GM23338 (cell line): Measurements from ENCODE around the gene SMYD3. TPM values are rescaled to one million over a fixed set of nuclear protein-coding genes. Genes with fewer than 3 reads are reported as not detected.

Experiments
- ATAC-seq: fragments of 200-7000 bp; cut with Tn5 transposase; 3 replicates; pipeline ENCODE4 v1.9.1; 2020
- DNase-seq: peaks from one replicate; pipeline ENCODE4 v3.0.0-alpha.2; 2015; ENCODE audit warnings: low spot score
- H2AFZ ChIP-seq: fragments of 200-600 bp; sonication (generic); 2 replicates; pipeline ENCODE4 v1.8.0; 2016; ENCODE audit warnings: antibody characterized with exemption, mild to moderate bottlenecking, moderate library complexity
- H3F3A ChIP-seq: fragments of 200-600 bp; sonication (generic); replicated peaks from 2 replicates; pipeline ENCODE4 v1.8.0; 2017; ENCODE audit warnings: antibody characterized with exemption, mixed run types, low read depth
- H3K27ac ChIP-seq: fragments of 200-600 bp; sonication (generic); 2 replicates; pipeline ENCODE4 v1.6.1; 2016; ENCODE audit warnings: low read depth
- H3K27me3 ChIP-seq: fragments of 200-600 bp; sonication (generic); 2 replicates; pipeline ENCODE4 v1.8.0; 2016; ENCODE audit warnings: mild to moderate bottlenecking, mixed run types, moderate library complexity; ENCODE audit not compliant: insufficient read depth
- H3K36me3 ChIP-seq: fragments of 200-600 bp; sonication (generic); 2 replicates; pipeline ENCODE4 v1.8.0; 2016; ENCODE audit warnings: mild to moderate bottlenecking; ENCODE audit not compliant: insufficient read depth
- H3K4me1 ChIP-seq: fragments of 200-600 bp; sonication (generic); 2 replicates; pipeline ENCODE4 v1.8.0; 2016; ENCODE audit warnings: mild to moderate bottlenecking, moderate library complexity; ENCODE audit not compliant: insufficient read depth
- H3K4me2 ChIP-seq: fragments of 200-600 bp; sonication (generic); 2 replicates; pipeline ENCODE4 v1.7.1; 2017; ENCODE audit warnings: mixed run types
- H3K4me3 ChIP-seq: fragments of 200-600 bp; sonication (generic); 2 replicates; pipeline ENCODE4 v1.6.1; 2016; ENCODE audit warnings: mixed run types
- H3K79me2 ChIP-seq: fragments of 200-600 bp; sonication (generic); replicated peaks from 2 replicates; pipeline ENCODE4 v1.8.0; 2017; ENCODE audit warnings: mild to moderate bottlenecking; ENCODE audit not compliant: insufficient read depth
- H3K9me2 ChIP-seq: fragments of 200-600 bp; sonication (generic); 2 replicates; pipeline ENCODE4 v1.8.0; 2017; ENCODE audit not compliant: insufficient read depth
- H4K20me1 ChIP-seq: fragments of 200-600 bp; sonication (generic); replicated peaks from 2 replicates; pipeline ENCODE4 v1.8.0; 2017; ENCODE audit warnings: mild to moderate bottlenecking; ENCODE audit not compliant: insufficient read depth
- H3K27ac Mint-ChIP-seq: 2 replicates; pipeline ENCODE4 v1.8.0; 2020; ENCODE audit warnings: inconsistent platforms, mild to moderate bottlenecking, moderate library complexity, mixed read lengths
- H3K27me3 Mint-ChIP-seq: 3 replicates; pipeline ENCODE4 v1.8.0; 2022; ENCODE audit warnings: low read depth, mild to moderate bottlenecking, moderate library complexity, mixed read lengths, inconsistent platforms; ENCODE audit not compliant: insufficient read depth, poor library complexity
- H3K36me3 Mint-ChIP-seq: 3 replicates; pipeline ENCODE4 v1.8.0; 2021; ENCODE audit warnings: low read depth, mild to moderate bottlenecking, inconsistent platforms, moderate library complexity, mixed read lengths
- H3K4me1 Mint-ChIP-seq: 3 replicates; pipeline ENCODE4 v1.8.0; 2020; ENCODE audit warnings: mild to moderate bottlenecking, inconsistent platforms, mixed read lengths
- H3K4me3 Mint-ChIP-seq: 3 replicates; pipeline ENCODE4 v1.8.0; 2021; ENCODE audit warnings: moderate library complexity, mild to moderate bottlenecking, inconsistent platforms, mixed read lengths
- H3K9me3 Mint-ChIP-seq: 3 replicates; pipeline ENCODE4 v1.8.0; 2020; ENCODE audit warnings: moderate library complexity, mild to moderate bottlenecking, inconsistent platforms, mixed read lengths
- CTCF ChIP-seq, 2 experiments: fragments of 200-600 bp in 1 of 2; sonication (generic) in 1 of 2; conservative IDR thresholded peaks; 2 replicates each; pipeline versions ENCODE4 v1.5.1 to v1.6.1; 2016 to 2017; ENCODE audit warnings: antibody characterized with exemption in 2 of 2, low read depth in 2 of 2, mild to moderate bottlenecking in 2 of 2, moderate library complexity in 1 of 2
- EZH2 ChIP-seq: fragments of 200-600 bp; sonication (generic); IDR thresholded peaks from one replicate; pipeline ENCODE4 v1.8.0; 2017; ENCODE audit warnings: antibody characterized with exemption, mild to moderate bottlenecking, low read depth; ENCODE audit not compliant: unreplicated experiment
- JUNB ChIP-seq: IDR thresholded peaks from one replicate; pipeline ENCODE4 v1.6.1; 2016; ENCODE audit warnings: antibody characterized with exemption; ENCODE audit not compliant: unreplicated experiment
- POLR2AphosphoS5 ChIP-seq: IDR thresholded peaks from 2 replicates; pipeline ENCODE4 v1.6.1; 2016; ENCODE audit warnings: antibody characterized with exemption, low read depth
- REST ChIP-seq: IDR thresholded peaks from one replicate; pipeline ENCODE4 v1.6.1; 2018; ENCODE audit warnings: antibody characterized with exemption; ENCODE audit not compliant: unreplicated experiment
- STAT1 ChIP-seq: IDR thresholded peaks from one replicate; pipeline ENCODE4 v1.6.1; 2016; ENCODE audit warnings: antibody characterized with exemption; ENCODE audit not compliant: unreplicated experiment
- ZNF114 ChIP-seq: fragments of 250-450 bp; sonication (Bioruptor Pico); IDR thresholded peaks from 2 replicates; pipeline ENCODE4 v1.5.0; 2020; ENCODE audit warnings: mild to moderate bottlenecking, moderate library complexity
- ZNF462 ChIP-seq: fragments of 250-450 bp; sonication (Bioruptor Pico); IDR thresholded peaks from 2 replicates; pipeline ENCODE4 v1.5.0; 2020; ENCODE audit warnings: mild to moderate bottlenecking, moderate library complexity
- polyA plus RNA-seq: library from polyadenylated mRNA; unstranded; fragments of >200 nt; fragmentation: Nextera tagmentation; extraction: Ambion mirVana; gene quantifications from 2 replicates; pipeline ENCODE4 v1.2.1, GENCODE V29; 2016
- total RNA-seq: library from RNA; depleted of rRNA; stranded (reverse); fragments of >200 nt; shearing (Covaris generic); gene quantifications from 2 replicates; pipeline ENCODE4 v1.2.3, GENCODE V29; 2014

The SMYD3 gene
- total and polyA plus RNA-seq, 2 experiments from 2014 or later: 31.8 to 34.4 TPM

GRCh38 chr1:245704765-245705164, 802.3 kb downstream of the SMYD3 start:
- H3K27ac ChIP-seq: no peak overlapping the region
- ATAC-seq: no peak
- no peak overlapping the region for H3K27ac Mint-ChIP-seq
- no peaks in the 10 kb centered on the region for H3K27me3 Mint-ChIP-seq
- no peaks in the 10 kb centered on the region for H3K36me3 Mint-ChIP-seq
- no peaks in the 10 kb centered on the region for H3K27me3 ChIP-seq
- H4K20me1 ChIP-seq: no peaks in the 10 kb centered on the region
- no peaks in the 10 kb centered on the region for H3F3A ChIP-seq
- no peak for DNase-seq
- no peak overlapping the region for H2AFZ ChIP-seq
- no peak overlapping the region for H3K4me3 ChIP-seq
- H3K4me1 ChIP-seq: no peaks in the 10 kb centered on the region
- TF ChIP-seq REST: no peak
- TF ChIP-seq JUNB: no peak
- TF ChIP-seq EZH2: no peak
- TF ChIP-seq ZNF462: no peak
- no peak for TF ChIP-seq STAT1
- TF ChIP-seq ZNF114 (CRISPR knock-in tag): no peak
- TF ChIP-seq POLR2AphosphoS5: no peak
- no peak for TF ChIP-seq CTCF (conservative IDR thresholded peaks at IDR 0.05; ENCODE audit: low read depth in 2 of 2)
- no peaks in the 10 kb centered on the region for H3K79me2 ChIP-seq
- no peaks in the 10 kb centered on the region for H3K36me3 ChIP-seq
- peaks cover 10% of the 10 kb centered on the region for H3K4me1 Mint-ChIP-seq
- 0 out of 2 replicates have a peak, but pooled peaks cover 4% of the 10 kb centered on the region for H3K9me2 ChIP-seq
- peaks cover 3% of the 10 kb centered on the region; the same call in 1 of the 3 replicates for H3K9me3 Mint-ChIP-seq
- H3K4me2 ChIP-seq: no peak overlapping the region
- no peak overlapping the region for H3K4me3 Mint-ChIP-seq
